Vagina (tissue), 2 donors: Measurements from ENCODE around the gene PCP4.

Source experiments
- POLR2A ChIP-seq, 2 donors: fragments of 450-650 bp; IDR thresholded peaks; one replicate each; pipeline ENCODE4 v1.6.1; 2017; ENCODE audit warnings: antibody characterized with exemption in 2 of 2, mild to moderate bottlenecking in 2 of 2, moderate library complexity in 2 of 2
- TF ChIP-seq, protein P1 (sequence below), 3 experiments: fragments of 450-650 bp in 2 of 3; fragments of 200-600 bp in 1 of 3; sonication (generic) in 1 of 3; IDR thresholded peaks; one replicate each; pipeline ENCODE4 v1.5.1; 2017 to 2019; ENCODE audit warnings: antibody characterized with exemption in 3 of 3, mild to moderate bottlenecking in 2 of 3, moderate library complexity in 2 of 3

DNA sequence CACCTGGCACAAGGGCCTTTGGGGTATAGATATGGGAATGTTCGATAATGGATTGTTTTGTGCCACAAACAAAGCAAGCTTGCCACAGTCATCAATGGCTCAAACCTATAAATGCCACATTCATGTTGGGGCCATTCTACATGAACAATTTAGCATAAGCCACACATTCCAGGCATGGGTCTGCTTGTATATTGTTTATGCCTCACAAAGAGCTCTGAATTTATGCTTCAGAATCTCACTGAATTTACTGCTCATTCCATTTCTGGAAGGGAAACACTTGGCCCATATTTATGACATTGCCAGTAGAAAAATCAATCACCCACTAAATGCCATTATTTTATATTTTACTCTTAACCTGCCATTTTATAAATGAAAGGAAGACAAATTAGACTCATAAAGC, 6.4 kb downstream of the PCP4 start:
- TF ChIP-seq, protein P1, sequence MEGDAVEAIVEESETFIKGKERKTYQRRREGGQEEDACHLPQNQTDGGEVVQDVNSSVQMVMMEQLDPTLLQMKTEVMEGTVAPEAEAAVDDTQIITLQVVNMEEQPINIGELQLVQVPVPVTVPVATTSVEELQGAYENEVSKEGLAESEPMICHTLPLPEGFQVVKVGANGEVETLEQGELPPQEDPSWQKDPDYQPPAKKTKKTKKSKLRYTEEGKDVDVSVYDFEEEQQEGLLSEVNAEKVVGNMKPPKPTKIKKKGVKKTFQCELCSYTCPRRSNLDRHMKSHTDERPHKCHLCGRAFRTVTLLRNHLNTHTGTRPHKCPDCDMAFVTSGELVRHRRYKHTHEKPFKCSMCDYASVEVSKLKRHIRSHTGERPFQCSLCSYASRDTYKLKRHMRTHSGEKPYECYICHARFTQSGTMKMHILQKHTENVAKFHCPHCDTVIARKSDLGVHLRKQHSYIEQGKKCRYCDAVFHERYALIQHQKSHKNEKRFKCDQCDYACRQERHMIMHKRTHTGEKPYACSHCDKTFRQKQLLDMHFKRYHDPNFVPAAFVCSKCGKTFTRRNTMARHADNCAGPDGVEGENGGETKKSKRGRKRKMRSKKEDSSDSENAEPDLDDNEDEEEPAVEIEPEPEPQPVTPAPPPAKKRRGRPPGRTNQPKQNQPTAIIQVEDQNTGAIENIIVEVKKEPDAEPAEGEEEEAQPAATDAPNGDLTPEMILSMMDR (IDR thresholded peaks at IDR 0.05), result no peak
- no peak for TF ChIP-seq POLR2A (IDR thresholded peaks at IDR 0.05)
